ENCODE measurements around the gene NIT1. TPM values are rescaled to one million over a fixed set of nuclear protein-coding genes. Genes with fewer than 3 reads are reported as not detected.

The NIT1 gene
- total and polyA plus RNA-seq, 10 of the 15 experiments (the other 5 are each of a cell fraction or from before 2014, with no cell fraction given) = 19.2 to 54.4 (median 28.3) TPM

DNA sequence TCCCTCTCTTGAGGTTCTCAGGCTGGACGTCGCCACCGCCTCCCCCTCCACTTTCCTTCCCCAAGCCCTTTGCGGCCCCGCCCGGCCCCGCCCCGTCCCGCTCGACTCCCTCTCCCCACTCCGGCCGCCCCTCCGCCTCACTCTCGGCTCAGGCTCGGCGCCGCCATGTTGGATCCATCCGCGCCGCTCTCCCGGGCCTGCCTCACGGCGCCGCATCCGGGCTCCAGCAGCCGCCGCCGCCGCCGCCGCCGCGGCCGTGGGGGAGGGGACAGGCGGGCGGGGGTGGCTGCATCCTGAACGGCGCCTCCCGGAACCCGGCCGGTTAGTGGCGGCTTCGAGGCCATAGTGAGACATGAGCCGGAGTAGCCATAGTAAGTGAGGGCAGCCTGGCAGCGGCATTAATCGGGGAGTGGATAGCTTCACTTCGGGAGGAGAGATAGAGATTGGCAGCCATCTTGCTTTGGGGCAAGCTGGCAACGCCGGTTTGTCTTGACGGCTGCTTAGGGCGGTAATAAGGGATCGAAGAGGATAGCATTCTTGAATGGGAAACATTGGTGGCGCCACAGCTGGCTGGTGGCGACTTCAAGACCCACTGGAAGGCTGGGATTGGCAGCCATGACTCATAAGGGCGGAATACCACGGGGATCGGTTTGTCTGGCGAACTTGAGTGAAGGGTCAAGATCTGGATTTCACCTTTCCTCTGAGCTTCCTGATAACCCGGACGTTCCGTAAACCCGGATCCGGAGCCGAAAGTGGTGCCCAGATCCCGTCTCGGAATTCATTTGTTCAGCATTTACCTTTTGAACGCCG is 14.7 kb downstream of the NIT1 start, which contains the start of gene DEDD (continued):
- TF ChIP-seq, protein P1, sequence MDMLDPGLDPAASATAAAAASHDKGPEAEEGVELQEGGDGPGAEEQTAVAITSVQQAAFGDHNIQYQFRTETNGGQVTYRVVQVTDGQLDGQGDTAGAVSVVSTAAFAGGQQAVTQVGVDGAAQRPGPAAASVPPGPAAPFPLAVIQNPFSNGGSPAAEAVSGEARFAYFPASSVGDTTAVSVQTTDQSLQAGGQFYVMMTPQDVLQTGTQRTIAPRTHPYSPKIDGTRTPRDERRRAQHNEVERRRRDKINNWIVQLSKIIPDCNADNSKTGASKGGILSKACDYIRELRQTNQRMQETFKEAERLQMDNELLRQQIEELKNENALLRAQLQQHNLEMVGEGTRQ (IDR thresholded peaks at IDR 0.05; ENCODE audit: borderline replicate concordance, low read depth, low read length) = no peak
- TF ChIP-seq SREBF2 (IDR thresholded peaks at IDR 0.05; ENCODE audit: low read length) (no peak), RELA (IDR thresholded peaks at IDR 0.05; ENCODE audit: borderline replicate concordance, partially characterized antibody) (peak; percentile 48), NRF1 (conservative IDR thresholded peaks at IDR 0.05; ENCODE audit: low read depth, low read length) (no peak), DPF2 (IDR thresholded peaks at IDR 0.05) (peak; percentile 82), HCFC1 (IDR thresholded peaks at IDR 0.05; ENCODE audit: low read length) (peak; percentile 92), NFYA (IDR thresholded peaks at IDR 0.05; ENCODE audit: borderline replicate concordance, low read depth, low read length) (no peak), ASH2L (IDR thresholded peaks at IDR 0.05; ENCODE audit: borderline replicate concordance, low read depth) (0 out of 2 replicates have a peak, but pooled peaks have one; percentile 35), ZNF622 (IDR thresholded peaks at IDR 0.05) (no peak)
- TF ChIP-seq, protein P2, sequence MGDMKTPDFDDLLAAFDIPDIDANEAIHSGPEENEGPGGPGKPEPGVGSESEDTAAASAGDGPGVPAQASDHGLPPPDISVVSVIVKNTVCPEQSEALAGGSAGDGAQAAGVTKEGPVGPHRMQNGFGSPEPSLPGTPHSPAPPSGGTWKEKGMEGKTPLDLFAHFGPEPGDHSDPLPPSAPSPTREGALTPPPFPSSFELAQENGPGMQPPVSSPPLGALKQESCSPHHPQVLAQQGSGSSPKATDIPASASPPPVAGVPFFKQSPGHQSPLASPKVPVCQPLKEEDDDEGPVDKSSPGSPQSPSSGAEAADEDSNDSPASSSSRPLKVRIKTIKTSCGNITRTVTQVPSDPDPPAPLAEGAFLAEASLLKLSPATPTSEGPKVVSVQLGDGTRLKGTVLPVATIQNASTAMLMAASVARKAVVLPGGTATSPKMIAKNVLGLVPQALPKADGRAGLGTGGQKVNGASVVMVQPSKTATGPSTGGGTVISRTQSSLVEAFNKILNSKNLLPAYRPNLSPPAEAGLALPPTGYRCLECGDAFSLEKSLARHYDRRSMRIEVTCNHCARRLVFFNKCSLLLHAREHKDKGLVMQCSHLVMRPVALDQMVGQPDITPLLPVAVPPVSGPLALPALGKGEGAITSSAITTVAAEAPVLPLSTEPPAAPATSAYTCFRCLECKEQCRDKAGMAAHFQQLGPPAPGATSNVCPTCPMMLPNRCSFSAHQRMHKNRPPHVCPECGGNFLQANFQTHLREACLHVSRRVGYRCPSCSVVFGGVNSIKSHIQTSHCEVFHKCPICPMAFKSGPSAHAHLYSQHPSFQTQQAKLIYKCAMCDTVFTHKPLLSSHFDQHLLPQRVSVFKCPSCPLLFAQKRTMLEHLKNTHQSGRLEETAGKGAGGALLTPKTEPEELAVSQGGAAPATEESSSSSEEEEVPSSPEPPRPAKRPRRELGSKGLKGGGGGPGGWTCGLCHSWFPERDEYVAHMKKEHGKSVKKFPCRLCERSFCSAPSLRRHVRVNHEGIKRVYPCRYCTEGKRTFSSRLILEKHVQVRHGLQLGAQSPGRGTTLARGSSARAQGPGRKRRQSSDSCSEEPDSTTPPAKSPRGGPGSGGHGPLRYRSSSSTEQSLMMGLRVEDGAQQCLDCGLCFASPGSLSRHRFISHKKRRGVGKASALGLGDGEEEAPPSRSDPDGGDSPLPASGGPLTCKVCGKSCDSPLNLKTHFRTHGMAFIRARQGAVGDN (IDR thresholded peaks at IDR 0.05) = peak; percentile 79
- TF ChIP-seq, protein P3, sequence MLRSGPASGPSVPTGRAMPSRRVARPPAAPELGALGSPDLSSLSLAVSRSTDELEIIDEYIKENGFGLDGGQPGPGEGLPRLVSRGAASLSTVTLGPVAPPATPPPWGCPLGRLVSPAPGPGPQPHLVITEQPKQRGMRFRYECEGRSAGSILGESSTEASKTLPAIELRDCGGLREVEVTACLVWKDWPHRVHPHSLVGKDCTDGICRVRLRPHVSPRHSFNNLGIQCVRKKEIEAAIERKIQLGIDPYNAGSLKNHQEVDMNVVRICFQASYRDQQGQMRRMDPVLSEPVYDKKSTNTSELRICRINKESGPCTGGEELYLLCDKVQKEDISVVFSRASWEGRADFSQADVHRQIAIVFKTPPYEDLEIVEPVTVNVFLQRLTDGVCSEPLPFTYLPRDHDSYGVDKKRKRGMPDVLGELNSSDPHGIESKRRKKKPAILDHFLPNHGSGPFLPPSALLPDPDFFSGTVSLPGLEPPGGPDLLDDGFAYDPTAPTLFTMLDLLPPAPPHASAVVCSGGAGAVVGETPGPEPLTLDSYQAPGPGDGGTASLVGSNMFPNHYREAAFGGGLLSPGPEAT (IDR thresholded peaks at IDR 0.05; ENCODE audit: low read depth) = peak; percentile 60; the same call in 1 of the 2 replicates
- TF ChIP-seq, protein P4, sequence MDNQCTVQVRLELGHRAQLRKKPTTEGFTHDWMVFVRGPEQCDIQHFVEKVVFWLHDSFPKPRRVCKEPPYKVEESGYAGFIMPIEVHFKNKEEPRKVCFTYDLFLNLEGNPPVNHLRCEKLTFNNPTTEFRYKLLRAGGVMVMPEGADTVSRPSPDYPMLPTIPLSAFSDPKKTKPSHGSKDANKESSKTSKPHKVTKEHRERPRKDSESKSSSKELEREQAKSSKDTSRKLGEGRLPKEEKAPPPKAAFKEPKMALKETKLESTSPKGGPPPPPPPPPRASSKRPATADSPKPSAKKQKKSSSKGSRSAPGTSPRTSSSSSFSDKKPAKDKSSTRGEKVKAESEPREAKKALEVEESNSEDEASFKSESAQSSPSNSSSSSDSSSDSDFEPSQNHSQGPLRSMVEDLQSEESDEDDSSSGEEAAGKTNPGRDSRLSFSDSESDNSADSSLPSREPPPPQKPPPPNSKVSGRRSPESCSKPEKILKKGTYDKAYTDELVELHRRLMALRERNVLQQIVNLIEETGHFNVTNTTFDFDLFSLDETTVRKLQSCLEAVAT (IDR thresholded peaks at IDR 0.05) = peak; percentile 62
- TF ChIP-seq, protein P5, sequence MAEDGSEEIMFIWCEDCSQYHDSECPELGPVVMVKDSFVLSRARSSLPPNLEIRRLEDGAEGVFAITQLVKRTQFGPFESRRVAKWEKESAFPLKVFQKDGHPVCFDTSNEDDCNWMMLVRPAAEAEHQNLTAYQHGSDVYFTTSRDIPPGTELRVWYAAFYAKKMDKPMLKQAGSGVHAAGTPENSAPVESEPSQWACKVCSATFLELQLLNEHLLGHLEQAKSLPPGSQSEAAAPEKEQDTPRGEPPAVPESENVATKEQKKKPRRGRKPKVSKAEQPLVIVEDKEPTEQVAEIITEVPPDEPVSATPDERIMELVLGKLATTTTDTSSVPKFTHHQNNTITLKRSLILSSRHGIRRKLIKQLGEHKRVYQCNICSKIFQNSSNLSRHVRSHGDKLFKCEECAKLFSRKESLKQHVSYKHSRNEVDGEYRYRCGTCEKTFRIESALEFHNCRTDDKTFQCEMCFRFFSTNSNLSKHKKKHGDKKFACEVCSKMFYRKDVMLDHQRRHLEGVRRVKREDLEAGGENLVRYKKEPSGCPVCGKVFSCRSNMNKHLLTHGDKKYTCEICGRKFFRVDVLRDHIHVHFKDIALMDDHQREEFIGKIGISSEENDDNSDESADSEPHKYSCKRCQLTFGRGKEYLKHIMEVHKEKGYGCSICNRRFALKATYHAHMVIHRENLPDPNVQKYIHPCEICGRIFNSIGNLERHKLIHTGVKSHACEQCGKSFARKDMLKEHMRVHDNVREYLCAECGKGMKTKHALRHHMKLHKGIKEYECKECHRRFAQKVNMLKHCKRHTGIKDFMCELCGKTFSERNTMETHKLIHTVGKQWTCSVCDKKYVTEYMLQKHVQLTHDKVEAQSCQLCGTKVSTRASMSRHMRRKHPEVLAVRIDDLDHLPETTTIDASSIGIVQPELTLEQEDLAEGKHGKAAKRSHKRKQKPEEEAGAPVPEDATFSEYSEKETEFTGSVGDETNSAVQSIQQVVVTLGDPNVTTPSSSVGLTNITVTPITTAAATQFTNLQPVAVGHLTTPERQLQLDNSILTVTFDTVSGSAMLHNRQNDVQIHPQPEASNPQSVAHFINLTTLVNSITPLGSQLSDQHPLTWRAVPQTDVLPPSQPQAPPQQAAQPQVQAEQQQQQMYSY (CRISPR knock-in tag; IDR thresholded peaks at IDR 0.05) = no peak
- TF ChIP-seq, protein P6, sequence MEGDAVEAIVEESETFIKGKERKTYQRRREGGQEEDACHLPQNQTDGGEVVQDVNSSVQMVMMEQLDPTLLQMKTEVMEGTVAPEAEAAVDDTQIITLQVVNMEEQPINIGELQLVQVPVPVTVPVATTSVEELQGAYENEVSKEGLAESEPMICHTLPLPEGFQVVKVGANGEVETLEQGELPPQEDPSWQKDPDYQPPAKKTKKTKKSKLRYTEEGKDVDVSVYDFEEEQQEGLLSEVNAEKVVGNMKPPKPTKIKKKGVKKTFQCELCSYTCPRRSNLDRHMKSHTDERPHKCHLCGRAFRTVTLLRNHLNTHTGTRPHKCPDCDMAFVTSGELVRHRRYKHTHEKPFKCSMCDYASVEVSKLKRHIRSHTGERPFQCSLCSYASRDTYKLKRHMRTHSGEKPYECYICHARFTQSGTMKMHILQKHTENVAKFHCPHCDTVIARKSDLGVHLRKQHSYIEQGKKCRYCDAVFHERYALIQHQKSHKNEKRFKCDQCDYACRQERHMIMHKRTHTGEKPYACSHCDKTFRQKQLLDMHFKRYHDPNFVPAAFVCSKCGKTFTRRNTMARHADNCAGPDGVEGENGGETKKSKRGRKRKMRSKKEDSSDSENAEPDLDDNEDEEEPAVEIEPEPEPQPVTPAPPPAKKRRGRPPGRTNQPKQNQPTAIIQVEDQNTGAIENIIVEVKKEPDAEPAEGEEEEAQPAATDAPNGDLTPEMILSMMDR (IDR thresholded peaks at IDR 0.05 in 2 of 3, conservative IDR thresholded peaks at IDR 0.05 in 1 of 3; ENCODE audit: control insufficient read depth in 2 of 3, extremely low read depth in 1 of 3, insufficient read depth in 1 of 3, low read depth in 3 of 3, low read length in 3 of 3) = no peak

All from GM12878 (cell line).